HEK293 (cell line): Measurements from ENCODE around the gene ANO8.

Experiments used
- ZNF416 ChIP-seq: fragments of 450-650 bp; formaldehyde crosslinking; IDR thresholded peaks from 2 replicates; pipeline ENCODE4 v1.5.1; 2016; ENCODE audit warnings: missing biosample characterization, missing genetic modification characterization
- TF ChIP-seq, protein P1 (sequence below): fragments of 450-650 bp; formaldehyde crosslinking; IDR thresholded peaks from 2 replicates; pipeline ENCODE4 v1.5.1; 2017; ENCODE audit warnings: missing biosample characterization, missing genetic modification characterization

DNA sequence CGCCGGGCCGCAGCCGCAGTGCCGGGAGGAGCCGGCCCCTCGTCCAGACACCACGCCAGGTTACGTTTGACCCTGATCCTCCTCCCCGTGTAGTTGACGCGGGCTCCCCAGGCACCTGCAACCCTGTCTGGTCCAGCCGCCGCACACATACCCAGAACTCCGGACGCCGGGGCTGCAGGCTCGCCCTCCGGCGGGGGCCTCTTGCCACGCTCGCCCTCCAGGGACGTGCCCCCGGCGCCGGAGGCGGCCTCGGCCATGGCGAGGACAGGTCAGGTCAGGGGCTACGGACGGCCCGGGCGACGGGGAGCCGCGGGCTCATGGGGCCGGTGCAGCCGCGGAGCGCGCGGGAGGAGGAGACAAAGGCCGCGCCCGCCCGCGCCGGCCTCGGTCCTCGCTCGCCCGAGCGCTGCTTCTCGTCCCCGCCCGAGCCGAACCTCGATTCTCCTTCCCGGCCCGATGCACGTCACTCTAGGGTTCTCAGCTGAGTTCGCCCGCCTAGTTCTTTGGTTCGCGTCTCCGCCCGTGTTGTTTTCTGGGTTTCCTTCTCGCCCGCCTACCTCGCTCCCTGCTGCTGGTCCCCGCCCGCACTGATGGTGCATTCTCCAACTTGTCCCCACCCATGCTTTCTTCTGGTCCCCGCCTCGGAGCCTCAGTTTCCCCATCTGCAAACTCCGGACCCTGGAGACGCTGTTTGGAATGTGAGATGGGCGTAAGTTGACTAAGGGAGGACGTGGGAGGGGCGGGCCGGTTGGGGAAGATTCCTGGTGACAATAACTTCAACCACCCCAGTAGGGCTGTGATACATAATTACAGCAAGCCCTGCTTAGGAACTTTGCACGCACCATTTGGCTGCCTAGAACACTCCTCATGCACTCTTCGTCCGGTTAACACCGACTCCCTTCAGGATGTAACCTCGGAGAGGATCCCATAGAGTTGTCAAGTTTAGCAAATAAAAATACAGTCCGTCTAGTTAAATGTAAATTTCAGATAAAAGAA lies at the start of gene ANO8:
- TF ChIP-seq, protein P1, sequence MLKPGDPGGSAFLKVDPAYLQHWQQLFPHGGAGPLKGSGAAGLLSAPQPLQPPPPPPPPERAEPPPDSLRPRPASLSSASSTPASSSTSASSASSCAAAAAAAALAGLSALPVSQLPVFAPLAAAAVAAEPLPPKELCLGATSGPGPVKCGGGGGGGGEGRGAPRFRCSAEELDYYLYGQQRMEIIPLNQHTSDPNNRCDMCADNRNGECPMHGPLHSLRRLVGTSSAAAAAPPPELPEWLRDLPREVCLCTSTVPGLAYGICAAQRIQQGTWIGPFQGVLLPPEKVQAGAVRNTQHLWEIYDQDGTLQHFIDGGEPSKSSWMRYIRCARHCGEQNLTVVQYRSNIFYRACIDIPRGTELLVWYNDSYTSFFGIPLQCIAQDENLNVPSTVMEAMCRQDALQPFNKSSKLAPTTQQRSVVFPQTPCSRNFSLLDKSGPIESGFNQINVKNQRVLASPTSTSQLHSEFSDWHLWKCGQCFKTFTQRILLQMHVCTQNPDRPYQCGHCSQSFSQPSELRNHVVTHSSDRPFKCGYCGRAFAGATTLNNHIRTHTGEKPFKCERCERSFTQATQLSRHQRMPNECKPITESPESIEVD, result peak; percentile 49; the same call in 1 of the 2 replicates
- peak; percentile 89 for TF ChIP-seq ZNF416 (tag by site-specific recombination)
